ENCODE data around the gene COL23A1. TPM values are rescaled to one million over a fixed set of nuclear protein-coding genes. Genes with fewer than 3 reads are reported as not detected.
A peak's percentile ranks its signal among the peaks of the same experiment; 100 is the strongest.

The COL23A1 gene
- total RNA-seq, 2 donors from 2014 or later = 5.5 to 6.0 TPM

GRCh38 chr5:178285399-178286225 is 304.6 kb downstream of the COL23A1 start:
- ATAC-seq (peak in 1 of 2 donors; percentile 18), DNase-seq (peak; percentile 17)
- intact Hi-C loops (cut with DNase I) = loop anchor here (5.0 to 10.0 kb wide), 2 partner anchors 169 to 262 kb away; no protein-coding TSS in a partner anchor

DNA sequence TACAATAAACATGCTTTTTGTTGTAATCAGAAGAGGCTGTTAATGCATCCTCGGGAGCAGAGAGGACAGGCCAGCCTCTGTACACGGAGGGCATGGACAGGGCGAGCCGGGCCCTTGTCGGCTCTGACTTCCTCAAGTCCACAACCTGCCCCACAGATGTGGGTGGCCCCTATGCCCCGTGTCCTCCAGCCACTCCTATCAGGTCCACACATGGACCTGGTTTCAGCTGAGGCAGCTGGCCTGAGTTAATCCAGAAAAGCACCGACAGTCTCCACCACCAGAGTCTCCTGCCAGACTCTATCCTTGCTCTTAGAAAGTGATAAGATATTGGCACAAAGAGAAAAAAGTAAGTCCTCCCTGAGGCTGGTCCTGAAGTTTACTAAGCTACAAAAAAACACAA is 305.2 kb downstream of the COL23A1 start:
- DNase-seq (peak; percentile 18), ATAC-seq (peak in 1 of 2 donors; percentile 50)
- intact Hi-C loops (cut with DNase I) = loop anchor here (5.0 to 10.0 kb wide), 2 partner anchors 170 to 262 kb away; no protein-coding TSS in a partner anchor

- DNase-seq = no peak
- intact Hi-C loops (cut with DNase I) = loop anchor here in 1 of 2 donors (10.0 kb wide), 1 partner anchor 171 kb away; no protein-coding TSS in a partner anchor
- ATAC-seq = no peak
Measured at GRCh38 chr5:178284093-178284675, 306.0 kb downstream of the COL23A1 start.

DNA sequence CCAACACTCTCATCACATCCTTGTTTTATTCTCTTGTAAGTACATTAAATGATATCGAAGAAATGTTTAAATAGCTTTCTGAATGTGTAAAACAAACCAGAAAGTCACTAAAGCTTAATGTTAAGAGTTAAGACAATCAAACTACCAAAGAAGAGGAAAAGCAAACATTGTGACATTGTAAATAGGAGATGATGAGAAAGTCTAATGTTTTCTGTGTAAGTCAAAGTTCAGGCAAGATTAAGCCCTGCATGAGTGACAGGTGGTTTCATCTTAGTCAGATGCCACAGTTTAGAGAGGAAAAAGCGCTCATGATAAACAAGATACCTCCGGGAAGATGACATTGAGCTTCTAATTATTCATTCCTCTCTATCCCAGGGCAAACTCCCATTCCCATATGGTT is 306.7 kb downstream of the COL23A1 start:
- intact Hi-C loops (cut with DNase I) = loop anchor here in 1 of 2 donors (10.0 kb wide), 1 partner anchor 171 kb away; no protein-coding TSS in a partner anchor
- no peak for DNase-seq
- no peak for ATAC-seq

- ATAC-seq (no peak), DNase-seq (no peak)
- intact Hi-C loops (cut with DNase I) = loop anchor here in 1 of 2 donors (10.0 kb wide), 1 partner anchor 172 kb away; no protein-coding TSS in a partner anchor
Measured at GRCh38 chr5:178282391-178282790, 307.8 kb downstream of the COL23A1 start.

GRCh38 chr5:178281331-178281730 is 308.9 kb downstream of the COL23A1 start:
- no peak for DNase-seq
- intact Hi-C loops (cut with DNase I) = loop anchor here in 1 of 2 donors (2.0 to 10.0 kb wide), 2 partner anchors 173 to 269 kb away; no protein-coding TSS in a partner anchor
- ATAC-seq = no peak

GRCh38 chr5:178280631-178281030 is 309.6 kb downstream of the COL23A1 start:
- DNase-seq (no peak), ATAC-seq (no peak)
- intact Hi-C loops (cut with DNase I) = loop anchor here in 1 of 2 donors (1.0 to 10.0 kb wide), 3 partner anchors 174 to 311 kb away; no protein-coding TSS in a partner anchor

DNA sequence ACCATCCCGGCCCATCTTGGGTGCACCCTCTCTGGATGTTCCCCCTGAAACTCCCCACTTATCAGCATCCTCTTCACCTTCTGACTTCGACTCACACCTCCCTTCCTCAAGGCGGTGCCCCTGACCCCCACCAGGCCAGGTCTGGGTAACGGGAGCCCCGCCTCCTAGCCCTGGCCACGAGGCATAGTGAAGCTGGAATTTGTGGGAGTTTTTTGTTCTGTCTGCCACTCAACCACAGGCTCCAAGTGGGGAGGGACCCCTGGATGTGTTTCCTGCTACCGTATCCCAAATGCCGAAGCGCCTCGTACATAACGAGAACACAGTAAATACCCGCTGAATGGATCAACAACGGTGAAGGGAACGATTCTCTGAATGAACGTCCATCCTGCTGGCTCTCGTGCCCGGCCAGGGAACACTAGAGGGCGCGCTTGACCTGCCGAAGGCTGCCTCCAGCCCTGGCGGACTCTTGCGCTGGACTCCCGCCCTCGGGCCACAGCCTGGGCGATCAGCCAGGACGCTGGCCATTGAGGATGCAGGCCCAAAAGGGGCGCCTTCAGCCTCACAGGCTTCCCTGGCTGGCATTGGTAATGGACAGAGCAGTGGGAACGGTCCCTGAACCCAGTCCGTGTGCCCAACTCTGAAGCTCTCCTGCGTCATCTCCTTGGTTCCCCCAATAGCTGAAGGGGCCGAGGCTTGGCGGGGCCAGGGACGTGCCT is 310.3 kb downstream of the COL23A1 start:
- intact Hi-C loops (cut with DNase I) = loop anchor here in 1 of 2 donors (1.0 to 10.0 kb wide), 4 partner anchors 175 to 557 kb away; no protein-coding TSS in a partner anchor
- ATAC-seq (peak; percentile 94 to 97), DNase-seq (peak; percentile 94)

- intact Hi-C loops (cut with DNase I) = loop anchor here in 1 of 2 donors (5.0 kb wide), 1 partner anchor 558 kb away; no protein-coding TSS in a partner anchor
- no peak for DNase-seq
- no peak for ATAC-seq
Measured at GRCh38 chr5:178279026-178279722, 311.0 kb downstream of the COL23A1 start.

DNA sequence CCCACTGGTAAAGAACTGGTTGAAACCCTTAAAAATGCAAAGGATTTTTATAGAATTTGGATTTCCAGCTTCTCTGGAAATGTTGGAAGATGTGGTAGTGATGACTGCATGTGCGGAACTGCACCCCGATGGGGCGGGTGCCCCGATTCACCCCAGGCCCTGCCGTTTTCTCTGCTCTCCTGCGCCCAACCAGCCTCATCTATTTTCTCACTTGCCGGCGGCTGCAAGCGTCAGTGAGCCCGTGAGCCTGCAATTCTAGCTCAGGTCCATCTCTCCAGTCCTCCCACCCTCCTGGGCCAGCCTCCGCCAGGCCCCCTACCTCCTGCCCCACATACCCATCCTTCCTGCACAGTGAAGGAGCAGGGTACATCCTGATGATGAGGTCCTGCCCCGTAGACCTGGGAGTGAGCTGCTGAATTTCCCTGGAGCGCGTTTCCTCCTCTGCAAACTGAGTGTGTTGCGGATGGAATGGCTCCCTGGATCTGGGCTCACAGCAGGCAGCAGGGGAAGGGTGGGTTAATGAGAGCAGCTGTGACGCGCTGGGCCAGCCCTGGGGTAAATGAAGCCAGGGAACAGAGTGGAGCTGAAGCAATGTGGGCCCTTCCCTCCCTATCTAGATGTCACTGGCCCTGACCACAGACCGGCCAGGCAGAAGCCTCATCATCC is 311.7 kb downstream of the COL23A1 start:
- intact Hi-C loops (cut with DNase I) = loop anchor here in 1 of 2 donors (5.0 kb wide), 1 partner anchor 559 kb away; no protein-coding TSS in a partner anchor
- ATAC-seq = no peak
- no peak for DNase-seq

DNA sequence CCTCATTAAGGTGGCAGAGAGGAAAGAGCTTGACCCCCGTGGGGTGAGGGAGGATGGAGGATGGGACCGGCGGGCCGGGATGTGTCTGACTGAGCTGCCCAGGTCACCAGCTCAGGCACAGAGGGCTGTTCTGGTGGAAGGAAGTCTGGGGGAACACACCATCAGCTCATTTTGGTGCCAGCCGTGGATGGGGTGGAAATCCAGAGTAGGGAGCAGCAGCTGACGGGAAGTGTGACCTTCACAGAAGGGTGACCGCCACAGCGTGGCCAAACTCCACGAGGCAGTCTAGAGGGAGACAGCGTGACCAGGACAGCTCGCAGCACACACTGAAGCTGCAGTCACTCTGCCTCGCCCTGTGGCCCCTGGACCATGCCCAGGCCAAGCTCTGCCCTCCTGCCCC is 312.3 kb downstream of the COL23A1 start:
- no peak for DNase-seq
- intact Hi-C loops (cut with DNase I) = loop anchor here in 1 of 2 donors (5.0 kb wide), 1 partner anchor 559 kb away; no protein-coding TSS in a partner anchor
- ATAC-seq = no peak

DNA sequence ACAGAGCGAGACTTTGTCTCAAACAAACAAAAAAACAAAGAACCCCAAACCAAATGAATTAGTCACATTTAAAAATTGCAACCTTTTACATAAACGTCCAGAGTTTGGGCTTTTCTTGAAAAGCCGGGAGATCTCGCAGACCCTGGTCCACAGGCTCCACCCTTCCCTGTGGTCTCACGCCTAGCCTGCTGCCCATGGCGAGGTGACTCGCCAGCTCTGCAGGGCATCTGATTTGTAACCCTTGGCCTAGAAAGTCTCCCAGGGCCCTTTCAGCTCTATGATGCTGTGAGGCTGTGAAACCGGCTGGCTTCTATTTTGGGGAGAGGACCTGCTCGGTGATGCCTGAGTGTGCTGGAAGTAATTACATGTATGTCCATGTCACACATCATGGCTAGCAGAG is 312.8 kb downstream of the COL23A1 start:
- ATAC-seq (no peak), DNase-seq (no peak)
- intact Hi-C loops (cut with DNase I) = loop anchor here in 1 of 2 donors (5.0 kb wide), 1 partner anchor 560 kb away; no protein-coding TSS in a partner anchor

DNA sequence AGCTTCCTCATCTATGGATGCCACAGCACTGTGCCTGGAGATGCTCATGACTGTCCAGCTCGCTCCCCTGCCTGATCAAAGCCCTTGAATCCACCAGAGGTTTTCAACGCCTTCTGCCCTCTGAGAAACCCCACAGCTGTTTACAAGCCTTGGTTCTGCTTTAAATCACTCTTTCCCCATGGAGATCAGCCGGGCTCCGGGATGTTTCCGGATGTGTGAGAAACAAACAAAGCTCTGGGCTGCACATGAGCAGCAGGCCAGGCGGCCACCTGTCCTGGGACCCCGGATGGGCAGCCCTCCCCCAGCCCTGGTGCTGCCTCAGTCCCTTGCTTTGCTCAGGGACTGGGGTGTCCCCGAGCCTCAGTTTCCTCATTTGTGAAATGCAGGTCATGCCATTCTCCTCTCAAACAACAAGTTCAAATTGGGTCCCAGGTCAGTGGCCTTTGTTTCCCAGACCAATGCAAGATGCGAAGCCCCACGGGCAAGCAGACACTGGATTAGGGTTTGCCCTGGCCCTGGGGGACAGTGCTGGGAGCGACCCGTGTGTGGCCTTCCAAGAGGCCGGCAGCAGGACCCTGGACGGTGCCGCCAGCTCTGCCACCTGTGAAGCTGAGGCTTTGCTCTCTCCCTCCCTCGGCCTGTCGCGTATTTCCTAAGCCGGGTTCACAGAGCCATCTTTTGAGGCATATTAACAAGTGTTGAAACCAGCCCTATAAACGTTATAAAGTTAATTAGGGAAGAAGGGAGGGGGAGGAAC is 315.2 kb downstream of the COL23A1 start:
- no peak for DNase-seq
- no peak for ATAC-seq
- intact Hi-C loops (cut with DNase I) = loop anchor here in 1 of 2 donors (5.0 kb wide), 1 partner anchor 562 kb away; no protein-coding TSS in a partner anchor

GRCh38 chr5:178273665-178274541 is 316.3 kb downstream of the COL23A1 start:
- no peak for DNase-seq

GRCh38 chr5:178273041-178273440 is 317.2 kb downstream of the COL23A1 start:
- ATAC-seq = peak in 1 of 2 donors; percentile 29
- intact Hi-C loops (cut with DNase I) = no loop called here
- DNase-seq = no peak

More at GRCh38 chr5:178273665-178274541, 316.3 kb downstream of the COL23A1 start:
- peak in 1 of 2 donors; percentile 35 for ATAC-seq
- intact Hi-C loops (cut with DNase I) = no loop called here

GRCh38 chr5:178272591-178272990 is 317.6 kb downstream of the COL23A1 start:
- ATAC-seq (no peak), DNase-seq (no peak)
- intact Hi-C loops (cut with DNase I) = no loop called here
